ENCODE measurements around the gene ZNF362.
A peak's percentile ranks its signal among the peaks of the same experiment; 100 is the strongest.

The ZNF362 gene

GRCh38 chr1:33256471-33257206 is at the start of gene ZNF362:
TSS of gene ZNF362 (plus strand) at chr1:33256492. CDS start at chr1:33270575, 14,083 bp downstream.
- TF ChIP-seq, protein P1, sequence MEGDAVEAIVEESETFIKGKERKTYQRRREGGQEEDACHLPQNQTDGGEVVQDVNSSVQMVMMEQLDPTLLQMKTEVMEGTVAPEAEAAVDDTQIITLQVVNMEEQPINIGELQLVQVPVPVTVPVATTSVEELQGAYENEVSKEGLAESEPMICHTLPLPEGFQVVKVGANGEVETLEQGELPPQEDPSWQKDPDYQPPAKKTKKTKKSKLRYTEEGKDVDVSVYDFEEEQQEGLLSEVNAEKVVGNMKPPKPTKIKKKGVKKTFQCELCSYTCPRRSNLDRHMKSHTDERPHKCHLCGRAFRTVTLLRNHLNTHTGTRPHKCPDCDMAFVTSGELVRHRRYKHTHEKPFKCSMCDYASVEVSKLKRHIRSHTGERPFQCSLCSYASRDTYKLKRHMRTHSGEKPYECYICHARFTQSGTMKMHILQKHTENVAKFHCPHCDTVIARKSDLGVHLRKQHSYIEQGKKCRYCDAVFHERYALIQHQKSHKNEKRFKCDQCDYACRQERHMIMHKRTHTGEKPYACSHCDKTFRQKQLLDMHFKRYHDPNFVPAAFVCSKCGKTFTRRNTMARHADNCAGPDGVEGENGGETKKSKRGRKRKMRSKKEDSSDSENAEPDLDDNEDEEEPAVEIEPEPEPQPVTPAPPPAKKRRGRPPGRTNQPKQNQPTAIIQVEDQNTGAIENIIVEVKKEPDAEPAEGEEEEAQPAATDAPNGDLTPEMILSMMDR (IDR thresholded peaks at IDR 0.05; ENCODE audit: insufficient read depth, low read depth, low read length, missing control alignments): no peak
- H3K4me3 ChIP-seq (ENCODE audit: low read depth, low read length): peak within 1 kb of the TSS; percentile 65
- peak; percentile 84 for DNase-seq (ENCODE audit: low read depth)

DNA sequence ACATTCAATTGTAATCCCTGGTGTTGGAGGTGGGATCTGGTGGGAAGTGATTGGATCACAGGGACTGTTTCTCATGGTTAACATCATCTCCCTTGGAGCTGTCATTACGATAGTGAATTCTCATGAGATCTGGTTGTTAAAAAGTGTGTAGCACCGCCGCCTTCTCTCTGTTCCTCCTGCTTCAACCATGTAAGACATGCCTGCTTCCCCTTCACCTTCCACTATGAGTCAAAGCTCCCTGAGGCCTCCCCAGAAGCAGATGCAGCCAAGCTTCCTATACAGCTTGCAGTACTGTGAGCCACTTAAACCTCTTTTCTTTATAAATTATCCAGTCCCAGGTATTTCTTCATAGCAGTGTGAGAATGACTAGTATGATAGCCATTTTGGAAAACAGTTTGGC is 44.3 kb upstream of the ZNF362 start:
- TF ChIP-seq, protein P1 (IDR thresholded peaks at IDR 0.05; ENCODE audit: insufficient read depth, low read depth, low read length, missing control alignments): no peak
- no peak overlapping the region for H3K4me3 ChIP-seq (ENCODE audit: low read depth, low read length)
- peak; percentile 32 for DNase-seq (ENCODE audit: low read depth)

DNA sequence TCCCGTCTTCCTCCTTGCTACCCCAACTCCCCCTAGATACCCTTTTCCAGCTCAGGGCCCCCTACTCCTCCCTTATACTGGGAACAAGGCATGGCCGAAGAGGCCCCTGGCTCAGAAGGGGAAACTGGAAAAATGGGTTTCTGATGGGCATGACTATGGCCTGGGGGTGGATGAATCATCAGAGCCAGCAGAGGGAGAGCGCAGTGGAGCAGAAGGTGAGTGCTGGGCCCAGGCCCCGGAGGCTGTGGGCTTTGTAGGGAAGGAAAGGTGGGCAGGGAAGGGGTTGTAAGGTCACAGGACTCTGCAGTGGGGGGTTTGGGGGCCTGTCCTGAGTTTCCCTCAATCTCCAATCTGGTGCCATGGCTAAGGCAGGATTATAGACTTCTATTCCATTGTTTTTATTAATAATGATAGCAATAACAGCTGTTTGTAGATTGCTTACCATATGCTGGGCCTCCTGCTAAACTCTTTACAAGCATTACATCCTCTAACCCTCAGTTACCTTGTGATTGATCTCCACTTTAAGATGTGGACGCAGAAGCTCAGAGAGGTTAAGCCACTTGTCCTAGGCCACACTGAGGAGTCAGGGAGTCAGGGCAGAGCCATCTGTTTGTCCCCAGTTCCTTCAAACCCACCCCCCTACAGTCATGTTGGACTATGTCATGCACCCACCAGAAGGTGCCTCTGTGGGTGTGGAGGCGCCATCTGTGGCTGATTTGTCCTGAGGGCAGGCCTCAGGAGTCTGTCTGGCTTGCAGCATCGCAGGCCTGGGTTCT is 36.2 kb upstream of the ZNF362 start:
- TF ChIP-seq, protein P1 (IDR thresholded peaks at IDR 0.05; ENCODE audit: insufficient read depth, low read depth, low read length, missing control alignments): no peak
- H3K4me3 ChIP-seq (ENCODE audit: low read depth, low read length): no peak overlapping the region
- DNase-seq (ENCODE audit: low read depth): no peak

- H3K4me3 ChIP-seq (ENCODE audit: low read depth, low read length): no peak overlapping the region
- TF ChIP-seq, protein P1 (IDR thresholded peaks at IDR 0.05; ENCODE audit: insufficient read depth, low read depth, low read length, missing control alignments): no peak
- no peak for DNase-seq (ENCODE audit: low read depth)
These were observed 35.5 kb upstream of the ZNF362 start for GRCh38 chr1:33220676-33221384.

- DNase-seq (ENCODE audit: low read depth): no peak
- no peak overlapping the region for H3K4me3 ChIP-seq (ENCODE audit: low read depth, low read length)
- TF ChIP-seq, protein P1 (IDR thresholded peaks at IDR 0.05; ENCODE audit: insufficient read depth, low read depth, low read length, missing control alignments): no peak
These were observed 34.9 kb upstream of the ZNF362 start for GRCh38 chr1:33221385-33221758.

- TF ChIP-seq, protein P1 (IDR thresholded peaks at IDR 0.05; ENCODE audit: insufficient read depth, low read depth, low read length, missing control alignments): no peak
- DNase-seq (ENCODE audit: low read depth): no peak
These were observed 33.9 kb upstream of the ZNF362 start for GRCh38 chr1:33222381-33222780.

More at GRCh38 chr1:33222381-33222780, 33.9 kb upstream of the ZNF362 start:
- no peak overlapping the region for H3K4me3 ChIP-seq (ENCODE audit: low read depth, low read length)

Measured in GM12865 (cell line).